NCI-H345 treated with DMSO at 0.1 percent for 48 hours (cell line): ENCODE data around the gene STXBP5.

ENCODE experiments used
- DNase-seq: peaks from one replicate; lab custom pipeline; 2025; ENCODE audit not compliant: unreplicated experiment; lab: John Stamatoyannopoulos, UW

STXBP5 gene

DNA sequence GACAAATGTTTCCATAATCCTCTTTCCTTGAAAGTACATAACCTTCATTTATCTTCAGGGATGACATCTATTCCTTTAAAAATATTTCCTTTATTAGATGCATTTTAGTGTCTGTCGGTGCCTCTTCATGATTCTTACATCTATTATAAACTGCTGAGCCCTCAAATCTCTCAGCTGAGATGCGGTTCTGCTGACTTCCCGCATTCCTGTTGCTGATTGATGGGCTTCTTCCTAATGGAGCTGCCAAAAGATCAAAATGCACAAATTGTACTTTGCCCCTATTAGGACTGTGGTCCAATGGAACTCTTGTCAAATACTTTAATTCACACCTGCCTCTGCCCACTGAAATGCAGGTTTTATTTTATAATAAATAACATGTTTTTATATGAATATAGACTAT is 225.6 kb downstream of the STXBP5 start:
- DNase-seq, result no peak

DNA sequence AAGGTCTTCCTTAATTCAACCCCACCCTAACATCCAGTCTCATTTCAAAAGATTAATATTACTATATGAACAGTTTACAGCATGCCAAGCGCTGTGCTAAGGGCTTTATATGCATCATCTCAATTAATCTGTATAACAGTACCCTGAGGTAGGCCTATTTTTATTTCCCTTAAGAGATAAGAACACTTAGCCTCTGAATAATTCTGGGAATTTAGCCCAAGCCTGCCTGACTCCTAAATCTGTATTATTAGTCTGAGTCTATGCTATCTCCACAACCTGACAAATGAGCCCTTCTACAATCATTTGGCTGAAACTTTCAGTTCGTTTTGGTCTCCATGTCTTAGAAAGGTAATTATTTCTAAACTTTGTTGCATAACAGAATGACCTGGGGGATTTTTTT is 226.6 kb downstream of the STXBP5 start:
- no peak for DNase-seq

DNA sequence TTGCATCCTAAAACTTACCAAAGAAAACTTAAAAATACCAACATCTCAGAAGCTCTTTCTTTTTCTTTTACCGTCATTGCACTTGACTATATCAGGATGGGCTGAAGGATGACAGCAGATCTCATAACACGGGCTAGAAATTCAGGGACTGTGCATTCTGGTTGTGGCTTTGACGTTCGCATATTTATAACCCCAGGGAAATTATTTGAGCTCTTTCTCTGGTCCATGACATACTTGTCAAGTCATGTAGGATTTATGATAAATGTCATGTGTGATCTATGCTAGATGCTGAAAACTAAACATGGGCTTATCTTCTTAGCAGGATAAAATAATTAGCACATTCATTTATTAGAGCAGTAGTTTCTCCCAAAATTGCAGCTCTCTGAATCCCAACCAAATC is 229.9 kb downstream of the STXBP5 start:
- DNase-seq, result no peak

DNA sequence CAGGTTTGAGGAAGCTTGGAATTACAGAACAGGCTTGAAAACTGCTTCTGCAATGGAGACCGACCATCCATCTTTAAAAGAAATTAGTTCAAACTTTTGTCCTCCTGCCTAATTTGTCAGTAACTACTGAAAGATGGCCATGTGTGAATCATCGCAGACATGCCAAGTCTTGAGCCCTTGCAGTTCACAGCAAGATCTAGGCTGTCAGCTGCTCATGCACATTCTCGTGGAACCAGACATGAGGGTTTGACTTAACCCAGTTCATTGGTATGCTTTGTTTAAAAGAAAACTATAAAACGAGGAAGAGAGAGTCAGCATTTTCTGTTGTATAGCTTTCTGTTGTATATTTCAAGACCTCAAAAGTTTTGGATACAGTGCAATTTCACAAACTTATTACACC is 230.3 kb downstream of the STXBP5 start:
- DNase-seq, result no peak

DNA sequence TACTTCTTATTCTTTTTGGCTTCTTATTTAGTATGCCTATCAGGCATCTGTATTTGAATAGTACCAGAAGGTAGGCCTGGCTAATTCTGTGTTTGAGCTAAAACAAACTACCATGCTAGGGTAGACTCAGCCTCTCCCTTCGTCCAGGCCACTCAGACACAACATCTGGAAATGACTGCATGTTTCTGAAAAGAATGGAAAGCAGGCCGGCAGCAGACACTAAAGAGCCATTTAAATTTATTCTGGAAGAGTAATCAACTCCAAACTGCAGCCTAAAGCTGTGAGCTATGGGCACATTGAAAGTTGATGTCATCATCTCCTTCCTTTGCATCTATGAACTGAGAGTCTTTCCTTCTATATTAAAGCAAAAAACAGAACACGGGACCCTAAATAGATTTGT is 233.4 kb downstream of the STXBP5 start:
- DNase-seq, result no peak

DNA sequence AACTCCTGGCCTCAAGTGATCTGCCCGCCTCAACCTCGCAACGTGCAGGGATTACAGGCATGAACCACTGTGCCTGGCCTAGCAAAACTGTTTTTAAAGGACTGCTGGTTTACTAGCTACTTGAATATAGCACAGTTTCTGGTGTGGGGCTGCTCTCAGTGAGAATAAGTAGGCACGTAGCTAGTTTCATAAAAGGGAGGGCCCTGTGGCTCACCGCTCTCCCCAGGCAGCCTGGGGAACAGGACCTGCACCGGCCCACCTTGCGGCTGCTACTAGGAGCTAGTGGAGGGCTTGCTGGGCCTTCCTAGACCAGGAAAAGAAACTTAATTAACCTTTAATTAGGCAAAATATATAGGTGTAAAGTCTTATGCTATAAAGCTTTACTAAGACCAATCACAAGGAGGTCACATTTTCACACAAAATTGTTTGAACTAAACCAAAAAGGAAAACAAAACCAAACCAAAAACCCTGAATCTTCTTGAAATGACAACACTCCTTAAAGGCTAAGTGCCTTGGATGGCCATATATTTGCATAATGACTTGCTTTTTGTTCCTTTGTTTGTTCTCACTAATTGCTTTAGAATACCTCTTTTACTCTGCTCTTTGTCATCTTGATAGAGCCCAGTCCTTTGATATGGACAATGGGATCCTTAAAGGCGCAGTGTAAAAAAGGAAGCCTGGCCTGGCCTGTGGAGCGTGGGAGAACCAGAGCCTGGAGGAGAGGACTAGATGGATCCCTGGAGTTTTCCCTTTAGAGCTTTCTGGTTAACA is 234.7 kb downstream of the STXBP5 start:
- no peak for DNase-seq
